Activated CD8-positive, alpha-beta memory T cell treated with anti-CD3 and anti-CD28 coated beads, Interleukin-2, amount 50 U/mL, for 24 hours (primary cell): ENCODE data around the gene ANKRD18B.
"Not testable (repeated sequence)": the region's sequence is repeated elsewhere in the genome, so short reads cannot be mapped to it uniquely, and the experiment has no call there.

ENCODE experiments used
- DNase-seq: peaks from one replicate; pipeline ENCODE4 v3.0.0-alpha.2; 2020; ENCODE audit errors: extremely low read depth

Gene ANKRD18B

GRCh38 chr9:33611358-33611757, 87.3 kb downstream of the ANKRD18B start:
- no peak for DNase-seq

- DNase-seq, result not testable (repeated sequence)
Observed at GRCh38 chr9:33612410-33612809, 88.4 kb downstream of the ANKRD18B start.

GRCh38 chr9:33614001-33614687, 90.1 kb downstream of the ANKRD18B start:
- no peak for DNase-seq

GRCh38 chr9:33618370-33618769, 94.3 kb downstream of the ANKRD18B start:
- not testable (repeated sequence) for DNase-seq

GRCh38 chr9:33619666-33620404, 95.8 kb downstream of the ANKRD18B start:
- DNase-seq, result no peak

GRCh38 chr9:33620738-33621439, 96.8 kb downstream of the ANKRD18B start:
- no peak for DNase-seq
